ENCODE data around the gene MGST3.
"Not testable (repeated sequence)": the region's sequence is repeated elsewhere in the genome, so short reads cannot be mapped to it uniquely, and the experiment has no call there.

Gene MGST3

DNA sequence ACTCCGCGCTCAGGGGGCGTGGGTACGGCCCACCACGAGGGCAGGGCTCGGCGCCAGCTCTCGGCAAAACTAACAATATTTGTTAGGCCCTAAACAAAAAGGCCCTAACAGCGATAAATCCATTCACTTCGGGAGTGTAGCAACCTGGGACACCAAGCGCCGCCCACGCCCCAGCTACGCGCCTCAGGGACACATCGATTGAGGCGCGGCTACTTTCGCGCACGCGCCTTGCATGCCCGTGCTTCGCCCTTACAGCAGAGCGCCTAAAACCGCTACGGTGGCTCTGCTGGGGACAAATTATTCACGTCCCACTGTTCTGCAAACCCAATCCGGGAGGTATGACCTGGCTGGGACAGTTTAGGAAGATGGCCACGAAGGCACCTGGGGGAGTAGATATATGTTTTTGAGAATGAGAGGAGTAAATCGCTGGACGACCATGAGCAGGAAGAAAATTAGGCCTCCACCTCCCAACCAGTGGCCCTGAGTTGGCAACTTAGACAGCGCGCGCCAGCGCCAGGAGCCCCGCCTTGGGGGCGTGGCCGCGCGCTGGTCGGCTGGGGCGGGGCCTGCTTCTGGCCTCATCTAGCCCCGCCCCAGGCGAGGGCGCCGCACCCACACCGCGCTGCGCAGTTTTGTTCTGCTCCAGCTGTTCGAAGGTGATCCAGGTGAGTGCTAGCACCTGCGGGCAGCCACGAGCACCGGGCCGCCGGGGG is at the start of gene MGST3:
Gene MGST3, plus strand, starts transcription at position 606 of the 713 bp plus-strand sequence. CDS start 18,614 bp downstream, outside the sequence.
- DNase-seq = peak in 55 of 56 donors; percentile 67 to 97 (median 91)

- no peak for DNase-seq
Measured at GRCh38 chr1:165581926-165582325, 49.1 kb upstream of the MGST3 start.

DNA sequence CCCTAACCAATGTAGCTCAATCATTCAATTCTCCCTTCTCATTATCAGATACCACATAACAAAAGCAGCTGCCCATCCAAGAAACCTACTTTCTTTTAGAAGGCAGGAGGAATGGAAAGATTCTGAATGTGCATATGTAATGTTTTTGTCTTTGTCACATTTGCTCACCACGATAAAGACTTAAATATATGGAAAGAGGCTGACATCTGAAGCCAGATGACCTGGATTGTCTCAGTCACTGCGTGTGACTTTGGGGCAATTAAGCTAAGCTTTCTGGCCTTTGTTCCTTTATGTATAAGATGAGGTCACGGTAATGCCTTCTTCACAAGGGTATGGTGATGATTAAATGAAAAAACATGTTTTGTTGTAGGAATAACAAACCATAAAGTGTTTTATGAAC is 44.6 kb upstream of the MGST3 start:
- DNase-seq = no peak

DNA sequence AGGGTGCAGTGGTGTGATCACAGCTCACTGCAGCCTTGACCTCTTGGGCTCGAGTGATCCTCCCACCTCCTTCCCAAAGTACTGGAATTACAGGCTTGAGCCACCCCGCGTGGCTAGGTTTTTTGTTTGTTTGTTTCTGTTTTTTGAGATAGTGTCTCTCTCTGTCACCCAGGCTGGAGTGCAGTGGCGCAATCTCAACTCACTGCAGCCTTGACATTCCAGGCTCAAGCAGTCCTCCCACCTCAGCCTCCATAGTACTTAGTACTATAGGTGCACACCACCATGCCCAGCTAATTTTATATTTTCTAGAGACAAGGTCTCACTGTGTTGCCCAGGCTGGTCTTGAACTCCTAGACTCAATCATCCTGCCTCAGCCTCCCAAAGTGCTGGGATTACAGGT is 39.6 kb upstream of the MGST3 start:
- not testable (repeated sequence) for DNase-seq

DNA sequence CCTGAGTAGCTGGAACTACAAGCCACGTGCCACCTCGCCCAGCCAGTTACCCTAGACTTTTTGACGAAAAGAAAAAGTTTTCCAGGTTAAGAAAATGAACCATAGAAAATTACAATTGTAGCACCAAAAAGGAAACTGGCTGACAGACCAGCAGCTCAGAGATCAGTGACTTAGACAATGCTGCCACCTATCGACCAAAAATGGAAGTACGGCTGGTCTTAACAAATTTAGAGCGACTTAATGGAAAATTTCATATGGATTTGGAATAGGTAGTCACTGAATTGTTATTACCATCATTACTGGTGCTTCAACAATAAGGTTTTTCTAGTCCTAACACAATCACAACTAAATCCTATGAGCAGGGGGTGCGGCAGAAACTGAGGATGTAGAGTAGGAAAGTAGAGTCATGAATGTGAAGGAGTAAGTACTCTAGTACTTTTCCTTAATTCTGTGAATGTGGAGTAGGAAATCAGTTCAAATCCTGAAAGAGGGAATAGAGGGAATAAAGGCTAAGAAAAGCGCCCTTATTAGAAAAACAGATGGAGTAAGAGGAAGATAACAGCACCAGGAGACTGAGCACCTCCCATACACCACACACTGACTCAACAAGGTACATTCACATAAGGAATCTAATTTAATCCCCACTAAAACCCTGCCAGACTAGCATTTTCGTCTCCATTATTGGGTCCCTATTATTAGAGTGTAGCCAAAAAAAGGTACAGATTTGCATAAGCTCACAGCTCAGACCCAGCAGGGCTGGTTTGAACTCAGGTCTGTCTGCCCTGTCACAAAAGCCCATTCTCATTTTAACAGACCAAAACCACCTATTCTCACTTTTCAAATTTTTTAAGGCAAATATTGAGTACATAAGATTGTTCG is 37.9 kb upstream of the MGST3 start:
- DNase-seq = peak in 48 of 56 donors; percentile 5 to 93 (median 53)

- DNase-seq = no peak
Measured at GRCh38 chr1:165595246-165595938, 35.6 kb upstream of the MGST3 start.

GRCh38 chr1:165597883-165598675 is 33.0 kb upstream of the MGST3 start:
- peak; percentile 54 to 98 (median 92) for DNase-seq

- peak in 1 of 56 donors; percentile 37 for DNase-seq
Measured at GRCh38 chr1:165598676-165599059, 32.4 kb upstream of the MGST3 start.

- peak in 10 of 56 donors; percentile 1 to 29 (median 6) for DNase-seq
Measured at GRCh38 chr1:165600793-165601192, 30.2 kb upstream of the MGST3 start.

DNA sequence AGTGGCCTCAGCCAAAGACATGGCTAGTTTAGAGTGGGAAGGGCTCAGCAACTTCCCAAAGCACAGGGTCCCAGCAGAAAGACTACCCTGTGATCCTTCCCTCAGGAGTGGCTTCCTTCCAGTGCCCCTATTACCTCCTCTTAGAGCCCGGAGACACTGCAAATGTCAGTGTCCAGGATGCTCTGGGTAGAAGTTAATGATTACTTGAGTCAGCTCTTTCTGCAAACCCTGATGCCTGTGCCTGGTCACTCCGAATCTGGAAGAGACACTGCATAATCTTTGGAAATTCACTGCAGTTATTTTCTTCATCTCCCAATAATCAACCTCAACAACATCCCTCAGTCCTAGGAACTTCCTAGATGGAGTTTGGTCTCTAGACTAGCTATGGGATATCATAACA is 27.2 kb upstream of the MGST3 start:
- no peak for DNase-seq

DNA sequence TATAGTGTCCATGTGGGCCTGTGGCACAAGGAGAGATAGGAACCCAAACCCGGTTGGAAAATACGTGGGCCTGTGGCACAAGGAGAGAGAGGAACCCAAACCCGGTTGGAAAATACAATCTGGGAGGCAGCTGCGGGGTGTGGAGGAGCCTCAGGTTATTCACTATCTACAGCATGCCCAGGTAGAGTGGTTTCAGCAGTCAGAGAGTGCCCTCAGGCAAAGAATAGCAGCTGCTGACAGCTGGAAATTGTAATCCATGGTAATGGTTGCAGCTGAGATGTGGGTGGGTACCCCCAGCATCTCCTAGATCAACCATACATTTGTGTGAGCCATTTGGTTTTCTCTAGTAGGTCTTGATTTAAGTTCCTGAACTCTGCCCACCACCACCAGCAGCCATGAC is 25.8 kb upstream of the MGST3 start:
- DNase-seq = no peak

GRCh38 chr1:165606676-165607075 is 24.4 kb upstream of the MGST3 start:
- not testable (repeated sequence) for DNase-seq

GRCh38 chr1:165610866-165611265 is 20.2 kb upstream of the MGST3 start:
- no peak for DNase-seq

DNA sequence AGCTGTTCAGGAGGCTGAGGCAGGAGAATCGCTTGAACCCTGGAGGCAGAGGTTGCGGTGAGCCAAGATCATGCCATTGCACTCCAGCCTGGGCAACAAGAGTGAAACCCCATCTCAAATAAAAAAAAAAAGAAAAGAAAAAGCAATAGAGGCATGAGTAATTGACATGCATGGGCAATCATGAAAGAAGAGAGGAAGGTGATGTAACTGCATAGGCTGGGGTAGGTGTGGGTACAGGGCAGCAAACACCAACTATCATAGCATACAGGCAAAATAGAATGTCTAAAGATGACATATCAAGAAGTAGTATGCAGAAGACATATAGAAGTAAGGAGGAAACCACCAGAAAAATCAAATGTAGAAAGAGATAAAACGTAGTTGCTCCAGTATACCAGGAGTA is 19.0 kb upstream of the MGST3 start:
- no peak for DNase-seq

DNA sequence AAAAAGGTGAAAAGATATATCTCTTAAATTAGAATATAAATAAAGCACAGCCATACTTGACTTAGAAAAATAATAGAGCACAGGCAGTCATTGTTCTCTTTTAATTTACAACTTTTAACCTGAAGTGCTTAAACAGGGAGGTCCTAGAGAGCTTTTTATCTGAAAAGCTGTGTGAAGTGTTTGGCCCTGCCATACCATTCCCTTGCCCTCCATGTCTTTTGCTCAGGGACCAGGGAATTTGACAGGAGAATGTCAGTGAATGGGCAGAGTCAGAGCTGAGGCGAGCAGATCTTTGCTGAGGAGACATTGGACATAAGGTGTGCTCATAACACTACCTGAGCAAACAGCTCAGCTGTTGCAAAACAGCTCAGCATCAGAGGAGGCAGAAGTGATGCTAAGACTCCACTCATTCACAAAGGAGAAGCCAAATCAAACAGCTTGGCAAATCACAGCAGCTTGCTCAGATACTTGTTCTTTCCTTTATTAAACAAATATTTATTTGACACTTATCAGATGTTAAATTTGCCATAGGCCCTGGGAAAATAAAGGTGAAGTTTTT is 14.9 kb upstream of the MGST3 start:
- no peak for DNase-seq

- DNase-seq = no peak
Measured at GRCh38 chr1:165616987-165617546, 14.0 kb upstream of the MGST3 start.

DNA sequence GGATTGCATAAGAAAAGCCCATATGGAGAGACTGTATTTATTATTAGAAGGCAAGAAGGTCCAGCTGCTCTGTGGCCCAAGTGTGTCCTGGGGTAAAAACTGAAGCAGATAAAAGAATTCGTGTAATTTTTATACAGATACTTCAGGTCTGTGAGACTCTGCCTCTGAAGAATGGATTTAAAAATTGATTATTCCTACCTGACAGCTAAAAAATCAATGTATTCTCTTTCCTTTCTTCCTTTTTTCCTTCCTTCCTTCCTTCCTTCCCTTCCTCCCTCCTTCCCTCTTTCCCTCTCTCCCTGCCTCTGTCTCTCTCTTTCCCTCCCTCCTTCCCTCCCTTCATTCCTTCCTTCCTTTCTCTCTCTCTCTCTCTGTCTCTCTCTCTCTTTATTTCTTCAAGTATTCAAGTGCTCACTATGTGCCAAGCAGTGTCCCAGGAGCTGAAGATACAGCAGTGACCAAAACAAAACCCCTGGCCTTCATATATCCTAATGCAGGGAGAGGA is 11.3 kb upstream of the MGST3 start:
- no peak for DNase-seq

DNA sequence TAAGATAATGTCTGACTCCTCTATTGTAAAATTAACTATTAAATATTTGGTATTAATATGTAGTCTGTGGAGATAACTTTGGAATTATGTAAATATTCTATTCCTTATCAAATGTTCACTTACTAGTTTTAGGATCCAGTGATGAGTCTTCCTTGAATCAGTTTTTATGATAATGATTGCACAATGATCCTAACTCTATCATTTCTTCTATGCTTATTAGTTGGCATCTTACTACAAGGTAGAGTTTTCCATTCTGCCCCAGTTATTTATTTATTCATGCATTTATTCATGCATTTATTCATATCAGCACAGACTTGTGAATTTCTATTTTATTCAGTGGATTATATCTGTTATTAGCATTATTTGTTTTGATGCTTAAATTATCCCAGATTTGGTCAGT is 7.4 kb upstream of the MGST3 start:
- no peak for DNase-seq

- DNase-seq = no peak
Measured at GRCh38 chr1:165624441-165624840, 6.6 kb upstream of the MGST3 start.

- no peak for DNase-seq
Measured at GRCh38 chr1:165628147-165628822, 2.7 kb upstream of the MGST3 start.
